ENCODE data around the gene DDI2.
"Not testable (repeated sequence)": the region's sequence is repeated elsewhere in the genome, so short reads cannot be mapped to it uniquely, and the experiment has no call there.

The DDI2 gene

GRCh38 chr1:15617173-15618076 is at the start of gene DDI2:
DDI2 (plus strand) TSS chr1:15617458; CDS start chr1:15617671, 213 bp downstream.
- DNase-seq, result peak; percentile 92 to 95

- DNase-seq, result no peak
These were observed 48.7 kb upstream of the DDI2 start for GRCh38 chr1:15568387-15569073.

GRCh38 chr1:15570861-15571260 is 46.4 kb upstream of the DDI2 start:
- no peak for DNase-seq

GRCh38 chr1:15571266-15571665 is 46.0 kb upstream of the DDI2 start:
- DNase-seq, result no peak

GRCh38 chr1:15573477-15573876 is 43.8 kb upstream of the DDI2 start:
- DNase-seq, result no peak

GRCh38 chr1:15574741-15575140 is 42.5 kb upstream of the DDI2 start:
- no peak for DNase-seq

- DNase-seq, result no peak
These were observed 41.6 kb upstream of the DDI2 start for GRCh38 chr1:15575549-15576150.

- DNase-seq, result no peak
These were observed 39.6 kb upstream of the DDI2 start for GRCh38 chr1:15577691-15578090.

- DNase-seq, result peak; percentile 15 to 52
These were observed 38.2 kb upstream of the DDI2 start for GRCh38 chr1:15578921-15579682.

- DNase-seq, result peak in 1 of 2 donors; percentile 21
These were observed 37.6 kb upstream of the DDI2 start for GRCh38 chr1:15579683-15580047.

- DNase-seq, result no peak
These were observed 34.1 kb upstream of the DDI2 start for GRCh38 chr1:15583016-15583706.

- DNase-seq, result peak; percentile 51 to 58
These were observed 32.5 kb upstream of the DDI2 start, which contains the start of gene AGMAT for GRCh38 chr1:15584489-15585363. AGMAT (minus strand) TSS chr1:15585051; CDS start chr1:15584967, 84 bp downstream.

GRCh38 chr1:15592285-15592684 is 25.0 kb upstream of the DDI2 start:
- no peak for DNase-seq

- no peak for DNase-seq
These were observed 21.2 kb upstream of the DDI2 start for GRCh38 chr1:15595809-15596617.

- no peak for DNase-seq
These were observed 18.8 kb upstream of the DDI2 start for GRCh38 chr1:15598436-15598835.

- DNase-seq, result peak; percentile 92 to 93
These were observed 13.9 kb upstream of the DDI2 start for GRCh38 chr1:15603050-15603965.

- DNase-seq, result not testable (repeated sequence)
These were observed 13.3 kb upstream of the DDI2 start for GRCh38 chr1:15603966-15604282.

GRCh38 chr1:15604400-15604799 is 12.9 kb upstream of the DDI2 start:
- DNase-seq, result not testable (repeated sequence)

All from CD4-positive, alpha-beta T cell treated with Interferon alpha-2 for 1 hour (primary cell).